Hematopoietic multipotent progenitor cell treated with erythropoietin and hydrocortisone succinate and interleukin-3 and kit ligand, for 17 days (in vitro differentiated cells): ENCODE data around the gene VSX2.

Experiments
- DNase-seq: peaks from one replicate; pipeline ENCODE4 v3.0.0-alpha.2; 2015; ENCODE audit warnings: low spot score

VSX2 gene

DNA sequence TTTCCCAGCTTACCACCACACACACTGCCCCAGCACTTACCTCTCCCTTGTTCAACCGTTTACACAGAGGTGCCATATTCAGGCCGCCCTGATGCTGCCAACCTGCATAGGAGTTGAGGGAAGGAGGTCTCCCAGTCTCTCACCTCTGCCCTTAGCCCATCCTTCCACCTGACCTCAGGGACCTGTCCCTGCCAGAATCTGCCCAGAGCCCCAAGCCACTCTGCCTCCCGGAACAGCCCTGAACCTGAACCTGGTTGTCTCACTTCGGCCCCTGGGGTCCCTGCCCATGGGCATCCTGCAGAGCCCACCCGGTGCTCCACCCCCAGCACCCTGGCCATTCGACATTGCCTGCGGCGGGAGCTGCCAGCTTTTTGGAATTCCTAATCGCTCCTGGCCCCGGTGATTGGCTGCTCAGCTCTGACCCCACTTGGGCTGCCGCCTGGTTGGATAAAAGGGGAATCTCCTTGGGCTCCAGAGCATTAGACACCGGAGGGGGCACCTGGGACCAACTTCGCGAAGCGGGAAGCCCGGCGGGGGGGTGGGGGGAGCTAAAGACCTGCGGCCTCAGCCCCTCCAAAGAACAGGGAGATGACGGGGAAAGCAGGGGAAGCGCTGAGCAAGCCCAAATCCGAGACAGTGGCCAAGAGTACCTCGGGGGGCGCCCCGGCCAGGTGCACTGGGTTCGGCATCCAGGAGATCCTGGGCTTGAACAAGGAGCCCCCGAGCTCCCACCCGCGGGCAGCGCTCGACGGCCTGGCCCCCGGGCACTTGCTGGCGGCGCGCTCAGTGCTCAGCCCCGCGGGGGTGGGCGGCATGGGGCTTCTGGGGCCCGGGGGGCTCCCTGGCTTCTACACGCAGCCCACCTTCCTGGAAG lies at the start of gene VSX2:
Gene VSX2 (plus strand): TSS at position 476 of the 874 bp plus-strand sequence. CDS start 113 bp downstream, at position 589.
- no peak for DNase-seq

DNA sequence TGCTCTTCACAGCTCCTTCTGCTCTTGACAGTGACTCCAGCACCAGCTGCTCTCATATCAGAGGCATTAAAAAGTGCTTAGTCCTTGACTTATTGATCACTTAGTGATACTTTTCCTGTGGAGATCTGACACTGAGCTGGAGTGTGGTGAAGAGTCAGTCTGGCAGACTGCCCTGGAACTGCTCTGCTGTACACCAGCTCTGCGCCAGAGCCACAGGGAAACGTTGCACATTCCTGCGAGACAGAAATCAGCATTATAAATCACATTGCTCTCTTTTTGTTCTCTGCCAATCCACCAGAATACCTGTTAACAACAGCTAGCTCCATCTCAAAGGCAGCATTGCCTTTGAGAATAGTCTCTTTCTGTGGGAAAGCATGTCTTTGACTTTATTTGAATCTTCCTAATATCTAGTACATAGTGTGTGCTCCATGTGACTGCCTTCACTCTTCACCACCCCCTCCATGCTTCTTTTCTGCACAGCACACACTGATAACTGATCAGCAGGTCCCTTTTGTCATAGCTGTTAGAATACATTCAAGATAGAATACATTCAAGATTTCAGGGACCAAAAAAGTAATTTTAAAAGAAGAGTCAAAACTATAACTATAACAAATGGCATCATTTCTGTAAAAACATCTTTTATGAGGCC lies 48.2 kb upstream of the VSX2 start:
- no peak for DNase-seq

DNA sequence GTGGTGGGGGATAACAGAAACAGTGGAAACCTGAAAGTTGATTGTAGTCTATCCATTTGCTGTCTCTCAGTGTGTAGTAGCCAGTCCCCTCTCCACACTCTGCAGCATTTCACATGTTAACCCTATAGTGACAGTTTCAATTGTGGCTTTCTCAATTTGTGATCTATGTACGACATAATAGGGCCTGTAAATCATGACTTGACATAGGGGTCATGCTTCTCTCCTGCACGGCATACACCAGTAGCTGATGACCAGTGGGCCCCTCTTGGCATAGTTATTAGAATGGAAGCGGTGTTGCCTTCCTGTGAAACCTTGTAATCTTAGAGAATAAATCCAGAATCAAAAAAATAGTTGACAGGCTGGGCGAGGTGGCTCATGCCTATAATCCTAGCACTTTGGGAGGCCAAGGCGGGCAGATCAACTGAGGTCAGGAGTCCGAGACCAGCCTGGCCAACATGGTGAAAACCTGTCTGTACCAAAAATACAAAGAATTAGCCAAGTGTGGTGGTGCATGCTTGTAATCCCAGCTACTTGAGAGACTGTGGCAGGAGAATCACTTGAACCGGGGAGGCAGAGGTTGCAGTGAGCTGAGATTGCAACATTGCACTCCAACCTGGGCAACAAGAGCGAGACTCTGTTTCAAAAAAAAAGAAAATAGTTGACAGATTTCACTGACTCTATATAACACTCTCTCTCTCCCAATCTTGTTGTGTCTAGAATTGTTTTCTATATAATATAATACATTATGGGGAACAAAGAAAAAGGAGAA lies 44.6 kb upstream of the VSX2 start:
- DNase-seq = no peak

DNA sequence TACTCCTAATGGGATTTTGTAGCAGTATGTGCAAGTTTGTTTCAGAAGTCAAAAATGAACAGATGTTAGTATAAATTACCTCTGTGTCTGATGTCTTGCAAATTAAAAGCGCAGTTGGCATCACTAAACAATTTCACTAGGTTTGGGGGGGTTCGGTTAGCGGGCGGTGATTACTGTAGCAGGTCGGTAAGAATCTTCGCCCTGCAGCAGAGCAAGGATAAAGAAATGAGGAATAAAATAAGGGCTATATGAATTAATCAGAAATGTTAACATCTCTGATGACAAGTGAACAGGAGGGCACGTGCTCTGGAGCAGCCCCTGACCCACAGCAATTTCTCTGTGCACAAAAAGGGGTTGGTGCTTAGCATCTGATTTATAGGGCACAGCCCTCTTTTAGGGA lies 43.6 kb upstream of the VSX2 start:
- DNase-seq = no peak

DNA sequence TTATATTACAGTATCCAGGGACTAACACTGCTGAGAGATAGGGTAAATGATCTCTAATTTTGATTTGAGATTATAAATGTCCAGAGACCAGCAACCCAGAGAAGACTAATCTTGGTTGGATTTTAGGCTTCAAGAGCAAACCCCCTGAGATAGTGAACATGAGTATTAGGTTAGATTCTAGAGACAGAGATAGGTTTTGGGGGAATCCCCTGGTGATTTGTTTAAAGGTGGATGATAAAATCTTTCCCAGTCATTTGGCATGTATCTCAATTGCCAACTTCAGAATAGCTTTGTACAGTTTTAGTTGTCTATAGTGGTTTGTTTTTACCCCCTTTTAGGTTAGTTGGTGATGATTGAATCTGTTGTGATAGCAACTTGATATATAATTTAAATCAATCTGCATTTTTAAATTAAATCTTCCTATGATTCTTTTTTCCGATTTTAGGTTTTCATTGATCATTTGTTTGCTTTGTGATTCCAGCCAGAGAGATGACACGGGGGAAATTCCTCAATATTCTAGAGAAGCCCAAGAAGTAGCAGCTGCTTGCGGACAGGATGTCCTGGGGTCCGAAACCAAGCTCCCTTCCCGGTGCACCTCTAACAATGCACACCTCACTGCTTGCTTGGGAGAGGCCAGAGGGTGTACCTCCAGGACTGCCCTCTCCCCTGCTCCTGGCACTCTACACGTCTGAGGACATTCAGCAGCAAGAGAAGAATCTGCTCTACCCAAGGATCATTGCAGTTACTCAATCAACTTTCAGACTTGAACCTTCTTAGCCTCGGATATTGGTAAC lies 40.6 kb upstream of the VSX2 start:
- DNase-seq = no peak

DNA sequence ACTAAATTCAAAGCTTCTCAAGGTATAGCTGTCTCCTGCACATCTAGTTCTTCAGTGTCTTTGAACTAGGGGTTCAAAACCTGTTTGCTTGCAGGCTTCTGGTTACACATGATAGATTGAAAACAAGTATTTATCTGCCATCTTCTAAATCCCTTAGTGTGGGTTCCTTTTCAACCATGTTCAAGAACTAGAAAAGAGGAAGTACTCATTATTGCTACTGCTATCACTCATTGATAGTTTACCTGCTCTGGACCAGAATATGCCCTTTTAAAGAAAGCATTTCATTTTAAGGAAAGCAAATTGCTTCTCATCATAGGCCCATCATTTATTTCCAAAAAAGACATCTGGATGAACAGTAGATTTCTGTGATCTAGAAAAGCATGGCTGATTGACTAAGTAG lies 37.1 kb upstream of the VSX2 start:
- DNase-seq = no peak

DNA sequence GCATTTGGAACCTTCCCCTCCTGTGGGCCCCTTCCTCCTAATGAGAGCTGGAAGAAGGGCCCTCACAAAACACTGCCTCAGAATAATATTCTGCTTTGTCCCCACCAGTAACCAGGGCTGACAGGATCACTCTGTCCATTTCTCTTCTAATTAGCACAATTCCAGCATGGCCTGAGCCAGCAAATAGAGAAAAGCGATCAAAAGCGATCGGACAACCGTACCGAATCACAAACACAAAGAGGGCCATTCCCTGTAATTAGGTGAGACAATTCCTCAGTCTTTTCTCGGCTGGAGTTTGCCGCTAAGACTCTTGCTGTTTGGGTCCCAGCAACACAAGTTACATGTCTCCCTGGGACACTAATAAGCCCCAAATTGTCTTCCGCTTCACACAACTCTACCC lies 35.6 kb upstream of the VSX2 start:
- no peak for DNase-seq

DNA sequence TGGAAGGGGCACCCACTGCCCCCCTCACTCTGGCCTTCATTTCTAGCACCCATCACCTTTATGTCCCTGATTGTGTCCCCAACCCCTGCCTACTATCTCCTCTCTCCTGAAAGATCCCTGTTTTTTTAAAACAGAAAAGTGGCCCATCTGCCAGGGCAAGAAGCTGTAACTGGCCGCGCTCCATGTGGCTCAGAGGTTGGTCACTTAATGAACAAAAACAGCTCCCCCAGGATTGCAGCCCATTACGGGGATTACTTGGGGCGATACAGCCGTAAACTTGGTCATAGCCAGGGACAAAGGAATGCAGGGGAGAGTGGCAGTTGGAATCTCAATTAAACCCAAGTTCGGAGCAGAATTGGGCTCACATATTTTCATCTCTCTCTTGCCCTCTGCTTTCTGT lies 34.8 kb upstream of the VSX2 start:
- no peak for DNase-seq

DNA sequence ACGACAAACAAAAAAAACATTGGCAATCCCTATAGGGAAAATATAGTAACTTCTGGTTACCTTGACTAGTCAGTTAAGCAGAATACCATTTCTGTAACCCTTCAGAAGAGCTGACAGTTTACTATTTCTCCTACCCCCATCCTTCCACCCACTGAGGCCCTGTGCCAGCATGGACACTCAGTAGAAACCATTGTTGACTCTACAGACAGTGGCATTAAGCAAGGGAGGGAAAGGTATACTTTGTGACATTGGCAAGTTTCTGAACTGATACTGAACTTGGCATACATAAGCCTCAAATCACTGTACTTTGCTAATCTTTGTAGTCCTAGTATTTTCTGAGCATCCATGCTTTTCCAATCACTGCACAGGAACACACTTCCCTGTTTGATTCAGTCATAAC lies 33.4 kb upstream of the VSX2 start:
- DNase-seq = no peak

DNA sequence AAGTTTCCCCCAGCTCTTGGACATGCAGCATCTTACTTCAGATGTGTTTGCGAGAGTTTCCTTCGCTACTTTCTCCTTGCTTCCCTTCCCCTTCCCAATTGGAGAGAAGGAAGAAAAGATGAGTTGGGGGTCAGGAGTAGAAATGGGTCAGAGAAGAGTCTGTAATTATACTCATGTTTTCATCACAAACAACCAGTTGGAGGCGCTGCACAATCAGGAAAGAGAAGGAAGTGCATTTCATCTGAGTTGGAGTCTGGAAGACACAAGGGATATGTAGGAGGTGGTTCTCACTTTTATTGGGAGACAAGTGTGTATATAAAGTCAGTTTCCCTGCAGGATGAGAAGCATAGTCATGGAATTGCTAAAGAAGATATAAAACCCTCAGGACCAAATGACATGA lies 31.3 kb upstream of the VSX2 start:
- DNase-seq = no peak

DNA sequence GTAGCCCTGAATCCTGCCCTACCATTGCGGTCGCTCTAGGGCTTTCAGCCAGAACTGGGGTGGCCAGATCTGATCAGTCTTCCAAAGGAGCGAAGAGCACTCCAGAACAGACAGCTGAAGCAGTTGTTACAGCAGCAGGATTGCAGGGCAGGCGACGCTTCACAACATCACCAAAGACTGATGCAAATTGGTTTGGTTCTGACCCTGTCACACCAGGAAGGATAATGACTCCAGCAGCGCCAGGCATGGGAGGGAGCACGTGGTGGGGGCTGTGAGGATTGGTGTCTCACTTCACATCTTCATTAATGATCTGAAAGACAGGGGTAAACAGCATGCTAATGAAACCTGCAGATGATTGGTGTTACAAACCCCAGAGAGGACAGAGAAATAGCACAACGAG lies 30.6 kb upstream of the VSX2 start:
- no peak for DNase-seq

DNA sequence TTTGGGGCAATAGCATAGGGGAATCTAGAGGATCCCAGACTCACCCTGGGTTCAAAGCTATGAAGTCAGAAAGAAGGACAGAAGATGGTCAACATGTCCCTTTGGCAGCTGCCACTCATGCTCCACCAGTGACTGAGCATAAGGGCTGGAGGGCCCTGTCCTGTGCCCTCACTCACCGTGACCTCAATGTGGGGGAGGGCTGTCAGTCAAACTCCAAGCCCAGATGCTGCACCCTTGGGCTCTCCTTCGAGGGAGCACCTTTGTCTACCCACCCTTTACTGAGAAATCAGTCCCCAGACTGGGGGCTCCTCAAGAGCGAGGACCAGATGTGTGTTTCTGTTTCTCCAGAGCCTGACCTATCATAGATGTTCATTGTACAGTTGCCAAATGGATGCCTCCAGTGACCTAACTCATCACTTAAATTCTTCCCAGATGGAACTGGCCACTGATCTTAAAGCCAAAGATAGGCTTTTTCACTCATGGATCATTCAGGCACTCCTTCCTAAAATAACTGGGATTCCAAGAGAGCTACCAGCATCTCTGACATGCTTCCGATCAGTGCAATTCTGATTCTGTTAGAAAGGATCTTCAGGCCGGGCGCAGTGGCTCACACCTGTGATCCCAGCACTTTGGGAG lies 27.2 kb upstream of the VSX2 start:
- DNase-seq = no peak

DNA sequence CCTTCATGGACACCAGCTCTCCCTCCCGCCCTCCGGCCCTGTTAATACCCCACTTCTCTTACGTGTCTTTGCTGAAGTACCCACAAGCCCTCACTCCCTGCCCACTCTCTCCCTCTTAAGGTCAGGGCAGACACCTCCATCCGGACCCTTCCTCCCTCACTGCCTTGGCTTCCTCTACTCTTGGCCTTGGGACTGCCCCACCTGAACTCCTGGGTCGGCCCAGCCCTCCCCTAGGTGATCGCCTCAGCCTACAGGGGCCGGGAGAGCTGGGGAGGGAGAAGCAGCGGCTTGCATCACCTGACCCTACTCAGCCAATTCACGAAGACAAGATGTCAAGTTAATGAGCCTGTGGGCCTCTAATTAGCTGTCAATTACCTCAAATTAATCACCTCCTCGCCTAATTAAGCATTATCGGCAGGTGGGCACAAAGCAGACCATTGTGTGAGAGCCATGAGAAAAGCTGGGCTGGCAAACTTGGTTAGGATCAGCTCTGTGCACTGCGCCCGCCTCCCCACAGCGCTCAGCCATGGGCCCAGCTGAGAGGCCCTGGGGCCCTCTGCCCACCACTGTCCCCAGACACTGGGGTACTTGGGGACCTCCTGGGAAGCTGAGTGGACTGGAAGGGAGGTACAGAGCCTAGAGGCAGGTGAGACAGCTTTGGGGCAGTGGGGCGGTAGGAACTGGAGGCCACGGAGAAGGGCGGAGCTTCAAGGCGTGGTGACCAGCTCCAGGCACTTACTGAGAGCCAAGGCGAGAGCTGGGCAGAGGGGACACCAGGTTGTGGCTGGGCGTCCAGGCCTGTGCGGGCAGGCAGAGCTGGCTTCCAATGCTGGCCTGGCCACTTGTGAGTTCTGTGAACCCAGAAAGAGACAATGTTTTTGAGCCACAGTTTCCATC lies 25.1 kb upstream of the VSX2 start:
- no peak for DNase-seq

DNA sequence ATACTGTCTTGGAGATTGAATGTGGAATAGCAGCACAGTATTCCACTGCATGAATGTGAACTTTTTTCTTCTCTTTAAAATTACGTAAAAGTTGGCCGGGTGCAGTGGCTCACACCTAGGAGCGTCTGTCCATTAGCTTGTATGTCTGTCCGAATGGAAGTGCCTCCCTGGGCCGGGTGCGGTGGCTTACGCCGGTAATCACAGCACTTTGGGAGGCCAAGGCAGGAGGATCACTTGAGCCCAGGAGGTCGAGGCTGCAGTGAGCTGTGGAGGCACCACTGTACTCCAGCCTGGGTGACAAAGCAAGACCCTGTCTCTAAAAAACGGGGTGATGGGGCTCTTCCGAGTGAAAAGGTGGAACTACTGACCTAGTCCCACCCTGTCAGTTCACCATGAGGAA lies 22.6 kb upstream of the VSX2 start:
- no peak for DNase-seq

DNA sequence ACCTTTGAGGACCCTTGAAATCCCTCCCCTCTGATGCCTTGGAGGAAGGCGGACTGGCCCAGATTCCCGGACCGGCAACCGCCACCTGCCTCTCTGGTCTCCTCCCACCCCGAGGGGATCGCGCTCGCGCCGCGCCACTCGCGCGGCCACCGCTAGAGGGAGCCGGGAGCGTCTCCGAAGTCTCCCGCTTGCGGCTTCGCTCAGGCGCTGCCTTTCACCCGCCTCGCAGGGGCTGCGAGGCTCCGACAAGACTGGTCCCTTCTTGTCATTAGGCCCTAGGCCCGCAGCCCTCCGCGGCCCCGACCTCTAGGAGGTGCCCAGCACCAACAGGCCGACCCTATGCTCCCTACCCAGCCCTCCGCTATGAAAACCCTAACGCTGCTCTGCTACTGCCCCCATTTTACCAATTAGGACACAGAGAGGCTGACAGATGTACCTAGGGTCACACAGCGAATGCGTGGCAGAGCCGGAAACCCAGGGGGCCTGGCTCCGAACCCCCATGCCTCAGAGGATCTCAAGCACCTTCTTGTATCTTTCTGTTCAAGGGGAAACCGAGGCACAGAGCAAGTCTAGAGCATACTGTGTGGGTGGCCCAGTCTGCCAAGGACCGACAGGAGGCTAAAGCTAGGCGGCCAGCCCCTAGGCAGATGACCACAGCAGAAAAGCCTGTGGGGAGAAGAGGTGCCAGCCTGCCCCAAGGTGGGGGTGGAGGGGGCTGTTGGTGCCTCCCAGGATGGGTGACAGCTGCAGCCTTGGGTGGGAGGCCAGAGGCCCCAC lies 21.4 kb upstream of the VSX2 start:
- peak; percentile 34 for DNase-seq

DNA sequence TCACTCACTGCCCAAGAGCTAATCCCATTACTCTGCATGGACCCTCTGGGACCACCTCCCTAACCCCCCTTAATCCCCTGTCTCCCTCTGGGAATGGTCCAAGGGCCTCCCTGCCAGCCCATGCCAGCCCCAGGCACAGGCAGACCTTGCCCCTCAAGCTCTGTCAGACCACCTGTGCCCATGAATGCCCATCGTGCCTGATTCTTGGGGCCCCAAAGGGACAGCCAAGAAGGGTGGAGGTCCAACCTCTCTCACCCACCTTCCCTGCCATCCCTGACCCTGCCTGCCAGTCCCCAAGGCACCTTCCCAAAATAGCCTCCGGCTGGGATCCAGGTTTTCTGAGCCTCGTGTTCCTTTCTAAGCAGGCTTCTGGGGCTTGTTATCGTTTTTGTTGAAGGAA lies 20.8 kb upstream of the VSX2 start:
- DNase-seq = no peak

DNA sequence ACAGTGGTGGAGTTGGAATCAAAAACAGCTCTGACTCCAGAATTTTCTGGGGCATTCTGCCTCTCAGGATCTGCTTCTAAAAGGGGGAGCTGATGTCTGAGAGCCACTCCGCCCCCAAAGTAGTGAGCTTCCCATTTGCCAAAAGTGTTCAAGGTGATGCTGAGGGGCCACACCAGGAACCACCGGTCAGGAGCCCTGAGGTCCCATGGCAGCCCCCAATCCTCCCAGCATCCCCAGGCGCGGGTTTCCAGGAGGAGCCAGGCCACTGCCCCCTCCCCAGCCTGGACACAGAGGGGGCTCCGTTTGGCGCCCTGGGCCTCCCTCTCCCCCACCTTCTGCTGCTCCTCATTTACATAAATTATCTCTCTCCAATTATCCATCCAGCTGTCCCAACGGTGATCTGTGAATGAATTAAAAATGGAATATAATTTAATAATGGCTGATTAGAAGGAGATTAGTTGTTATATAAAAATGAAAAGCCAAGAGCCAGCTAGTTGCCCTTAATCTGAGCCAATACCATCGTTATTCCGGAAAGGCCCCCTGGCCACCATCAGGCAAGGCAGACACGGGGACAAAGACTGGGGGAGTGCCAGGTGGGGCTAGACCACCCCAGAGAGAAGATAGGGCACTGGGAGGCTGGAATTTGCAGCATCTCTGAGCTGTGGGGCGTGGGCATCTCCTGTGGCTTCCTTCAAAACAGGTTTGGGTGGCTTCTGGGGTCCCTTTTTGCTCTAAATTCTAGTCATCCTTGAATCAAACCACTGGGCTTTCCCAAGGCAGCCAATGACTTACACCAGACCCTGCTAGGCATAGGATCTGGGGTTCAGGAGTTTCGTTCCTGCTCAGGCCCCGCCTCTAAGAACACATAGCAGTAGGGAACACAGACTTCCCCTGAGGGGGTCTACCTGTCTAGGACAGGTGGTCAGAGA lies 19.7 kb upstream of the VSX2 start:
- DNase-seq = no peak

DNA sequence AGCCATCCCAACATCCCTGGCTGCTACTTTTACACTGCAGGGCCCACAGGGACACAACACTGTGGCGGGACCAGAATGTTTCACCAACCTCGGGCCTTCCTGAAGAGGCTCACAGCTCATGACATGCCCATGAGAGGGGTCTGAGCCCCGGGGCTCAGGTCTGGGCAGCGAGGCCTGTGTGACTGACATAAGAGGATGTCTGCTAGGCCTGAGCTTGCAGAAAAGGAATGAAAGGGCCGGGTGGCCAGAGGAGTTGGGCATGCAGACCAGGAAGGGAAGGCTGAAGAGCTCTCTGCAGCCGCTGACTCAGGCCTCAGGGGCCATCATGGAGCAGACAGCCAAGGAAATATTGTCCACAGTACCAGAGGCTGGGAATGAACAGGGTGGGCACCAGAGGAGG lies 18.3 kb upstream of the VSX2 start:
- no peak for DNase-seq

DNA sequence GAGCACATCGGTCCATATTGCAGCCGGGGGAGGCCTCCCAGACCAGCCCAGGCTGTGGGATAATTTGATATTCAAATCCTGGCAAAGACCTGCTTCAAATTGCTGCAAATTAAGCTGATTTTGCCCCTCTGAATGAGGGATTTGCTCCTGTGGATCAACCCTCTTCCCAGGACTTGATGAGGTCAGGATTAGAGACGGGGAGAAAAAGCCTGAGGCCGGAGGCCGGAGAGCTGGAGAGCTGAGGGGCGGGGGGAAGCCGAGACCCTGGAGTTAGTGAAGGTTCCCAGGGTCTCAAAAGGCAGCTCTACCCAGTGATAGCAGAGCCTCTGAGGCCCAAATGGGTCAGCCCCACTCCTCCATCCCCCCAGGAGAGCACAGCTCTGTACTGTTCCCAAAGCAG lies 17.5 kb upstream of the VSX2 start:
- no peak for DNase-seq
